ENCODE data around the gene SLC35A2. TPM values are rescaled to one million over a fixed set of nuclear protein-coding genes. Genes with fewer than 3 reads are reported as not detected.

SLC35A2 gene
- 23.9 and 26.1 TPM in 2 replicates for total RNA-seq

GRCh38 chrX:48911412-48912182, at the start of gene SLC35A2:
Gene SLC35A2 (minus strand): TSS chrX:48911646. CDS start chrX:48911636, 10 bp downstream.

GRCh38 chrX:48957477-48957826, 46.0 kb upstream of the SLC35A2 start, which contains the start of gene OTUD5:
Gene OTUD5 (minus strand): TSS chrX:48957607. CDS start chrX:48957570, 37 bp downstream.

GRCh38 chrX:48918643-48919340, 7.3 kb upstream of the SLC35A2 start, which contains the start of gene PIM2:
Gene PIM2 (minus strand): TSS chrX:48919024. CDS start chrX:48918834, 190 bp downstream.

GRCh38 chrX:48897625-48898306, 13.7 kb downstream of the SLC35A2 start, which contains the start of the genes PQBP1 and TIMM17B:
Gene PQBP1 (plus strand): TSS chrX:48897930. CDS start chrX:48898510, 580 bp downstream.
Gene TIMM17B (minus strand): TSS chrX:48897768. CDS start chrX:48897749, 19 bp downstream.

Small RNAs within 50 kb of the gene (small RNA-seq; reads per million reads assigned to genes)
- gene RNU6-722P (ENCODE audit: low replicate concordance): 0.10 reads per million

Other genes with a start within 250 kb of the SLC35A2 start
- gene WAS, start 227.8 kb downstream of the SLC35A2 start, total RNA-seq: 0.14 TPM in 1 of 2 replicates, not detected in the other
- gene SUV39H1, start 214.9 kb downstream of the SLC35A2 start, total RNA-seq: 4.2 and 20.0 TPM in 2 replicates
- not detected in 2 replicates for gene GLOD5, start 149.9 kb downstream of the SLC35A2 start, total RNA-seq
- not detected in 2 replicates for gene GATA1, start 125.1 kb downstream of the SLC35A2 start, total RNA-seq
- 28.0 and 37.2 TPM in 2 replicates for gene HDAC6, start 109.6 kb downstream of the SLC35A2 start, total RNA-seq
- gene ERAS, start 85.1 kb downstream of the SLC35A2 start, total RNA-seq: 0.22 TPM in 1 of 2 replicates, not detected in the other
- gene PCSK1N, start 76.0 kb downstream of the SLC35A2 start, total RNA-seq: not detected in 2 replicates
- 35.5 and 42.0 TPM in 2 replicates for gene TIMM17B, start 13.9 kb downstream of the SLC35A2 start, total RNA-seq
- 56.7 and 94.3 TPM in 2 replicates for gene PQBP1, start 13.7 kb downstream of the SLC35A2 start, total RNA-seq
- gene PIM2, start 7.4 kb upstream of the SLC35A2 start, total RNA-seq: 13.2 and 19.3 TPM in 2 replicates
- gene OTUD5, start 46.0 kb upstream of the SLC35A2 start, total RNA-seq: 34.6 and 58.4 TPM in 2 replicates
- under 0.01 and 0.14 TPM in 2 replicates for gene KCND1, start 60.2 kb upstream of the SLC35A2 start, total RNA-seq
- gene GRIPAP1, start 90.6 kb upstream of the SLC35A2 start, total RNA-seq: 16.6 and 23.6 TPM in 2 replicates
- gene TFE3, start 131.7 kb upstream of the SLC35A2 start, total RNA-seq: 57.8 and 66.3 TPM in 2 replicates
- gene CCDC120, start 147.4 kb upstream of the SLC35A2 start, total RNA-seq: 0.57 and 1.1 TPM in 2 replicates
- 14.0 and 15.2 TPM in 2 replicates for gene PRAF2, start 162.4 kb upstream of the SLC35A2 start, total RNA-seq
- gene WDR45, start 168.2 kb upstream of the SLC35A2 start, total RNA-seq: 65.3 and 152 TPM in 2 replicates
- 17.8 and 19.9 TPM in 2 replicates for gene GPKOW, start 212.1 kb upstream of the SLC35A2 start, total RNA-seq